Dermis microvascular lymphatic vessel endothelial cell (primary cell): ENCODE results near the gene PPWD1. TPM values are rescaled to one million over a fixed set of nuclear protein-coding genes. Genes with fewer than 3 reads are reported as not detected.
"Not testable (repeated sequence)": the region's sequence is repeated elsewhere in the genome, so short reads cannot be mapped to it uniquely, and the experiment has no call there.

Experiments
- DNase-seq, 2 donors: peaks; one replicate each; pipeline versions ENCODE4 v3.0.0 to v3.0.0-alpha.2; 2010; ENCODE audit warnings: low read depth in 2 of 2
- total RNA-seq: library from RNA; depleted of rRNA; stranded (reverse); fragments of >200 nt; gene quantifications from 2 replicates; pipeline ENCODE4 v1.2.1, GENCODE V29; 2014

The PPWD1 gene
- 28.3 and 30.0 TPM in 2 replicates for total RNA-seq

- peak; percentile 91 to 98 for DNase-seq
These were observed at the start of gene PPWD1, which contains the start of gene CENPK for GRCh38 chr5:65562731-65563701. PPWD1 (plus strand) TSS chr5:65563296; CDS start chr5:65563311, 15 bp downstream. CENPK (minus strand) TSS chr5:65563168; CDS start chr5:65554907, 8,261 bp downstream.

- no peak for DNase-seq
These were observed 37.4 kb upstream of the PPWD1 start for GRCh38 chr5:65525726-65526125.

- no peak for DNase-seq
These were observed 32.2 kb upstream of the PPWD1 start for GRCh38 chr5:65530904-65531303.

GRCh38 chr5:65535529-65535987 lies 27.5 kb upstream of the PPWD1 start:
- DNase-seq = no peak

- no peak for DNase-seq
These were observed 23.3 kb upstream of the PPWD1 start for GRCh38 chr5:65539827-65540226.

- DNase-seq = no peak
These were observed 18.6 kb upstream of the PPWD1 start for GRCh38 chr5:65544473-65544872.

- DNase-seq = no peak
These were observed 17.0 kb upstream of the PPWD1 start for GRCh38 chr5:65546141-65546540.

GRCh38 chr5:65548281-65548680 lies 14.8 kb upstream of the PPWD1 start:
- no peak for DNase-seq

- DNase-seq = no peak
These were observed 9.2 kb upstream of the PPWD1 start for GRCh38 chr5:65553941-65554340.

GRCh38 chr5:65555287-65555686 lies 7.8 kb upstream of the PPWD1 start:
- DNase-seq = no peak

GRCh38 chr5:65556181-65556580 lies 6.9 kb upstream of the PPWD1 start:
- DNase-seq = no peak

GRCh38 chr5:65556718-65557117 lies 6.4 kb upstream of the PPWD1 start:
- DNase-seq = no peak

- peak; percentile 17 to 43 for DNase-seq
These were observed 681 bp downstream of the PPWD1 start for GRCh38 chr5:65563777-65564176.

- DNase-seq = no peak
These were observed 3.4 kb downstream of the PPWD1 start for GRCh38 chr5:65566505-65566904.

- DNase-seq = no peak
These were observed 7.6 kb downstream of the PPWD1 start for GRCh38 chr5:65570598-65571226.

GRCh38 chr5:65577141-65577540 lies 14.0 kb downstream of the PPWD1 start:
- DNase-seq = no peak

- DNase-seq = no peak
These were observed 25.6 kb downstream of the PPWD1 start for GRCh38 chr5:65588694-65589093.

GRCh38 chr5:65601761-65602160 lies 38.7 kb downstream of the PPWD1 start:
- DNase-seq = not testable (repeated sequence)

GRCh38 chr5:65611524-65611923 lies 48.4 kb downstream of the PPWD1 start:
- no peak for DNase-seq

- DNase-seq = no peak
These were observed 49.3 kb downstream of the PPWD1 start for GRCh38 chr5:65612298-65612907.

- DNase-seq = no peak
These were observed 56.9 kb downstream of the PPWD1 start for GRCh38 chr5:65620021-65620420.

GRCh38 chr5:65621961-65622360 lies 58.9 kb downstream of the PPWD1 start:
- DNase-seq = not testable (repeated sequence)
